Activated B cell treated with CpG ODN at 0.5 μM for 24 hours (primary cell): Measurements from ENCODE around the gene MPL. TPM values are rescaled to one million over a fixed set of nuclear protein-coding genes. Genes with fewer than 3 reads are reported as not detected.
A peak's percentile ranks its signal among the peaks of the same experiment; 100 is the strongest.
"Not testable (repeated sequence)": the region's sequence is repeated elsewhere in the genome, so short reads cannot be mapped to it uniquely, and the experiment has no call there.

ENCODE experiments used
- ATAC-seq: fragments of 200-7000 bp; cut with Tn5 transposase; one replicate; pipeline ENCODE4 v1.10.0; 2021; ENCODE audit warnings: low read depth, mild to moderate bottlenecking, moderate library complexity
- CTCF ChIA-PET: fragments of 350-600 bp; sonication (Branson Sonifier 250); formaldehyde crosslinking; loops from one replicate; lab custom pipeline; 2021; ENCODE audit warnings: antibody characterized with exemption; lab: Charles Lee
- POLR2A ChIA-PET: fragments of 350-600 bp; sonication (Branson Sonifier 250); formaldehyde crosslinking; loops from one replicate; lab custom pipeline; 2021; ENCODE audit warnings: antibody characterized with exemption; lab: Charles Lee
- DNase-seq: peaks from one replicate; pipeline ENCODE4 v3.0.0; 2022
- H3K27ac Mint-ChIP-seq: one replicate; pipeline ENCODE4 v1.8.0; 2020; ENCODE audit warnings: mixed read lengths
- H3K27me3 Mint-ChIP-seq: one replicate; pipeline ENCODE4 v1.8.0; 2021; ENCODE audit warnings: mixed read lengths
- H3K36me3 Mint-ChIP-seq: one replicate; pipeline ENCODE4 v1.8.0; 2021; ENCODE audit warnings: low read depth, mixed read lengths
- H3K4me1 Mint-ChIP-seq: one replicate; pipeline ENCODE4 v1.8.0; 2021; ENCODE audit warnings: mixed read lengths
- H3K4me3 Mint-ChIP-seq: one replicate; pipeline ENCODE4 v1.8.0; 2020; ENCODE audit warnings: mild to moderate bottlenecking, mixed read lengths
- H3K9me3 Mint-ChIP-seq: one replicate; pipeline ENCODE4 v1.8.0; 2020; ENCODE audit warnings: mixed read lengths
- CTCF ChIP-seq: fragments of 200-600 bp; IDR thresholded peaks from one replicate; pipeline ENCODE4 v1.8.0; 2022; ENCODE audit warnings: antibody characterized with exemption, mild to moderate bottlenecking
- intact Hi-C: fragments of 100-400 bp; cut with micrococcal nuclease; formaldehyde crosslinking; loops from one replicate; pipeline ENCODE4 v1.15.1; 2024
- total RNA-seq: library from RNA; stranded (reverse); gene quantifications from 2 replicates; pipeline ENCODE4 v1.2.3, GENCODE V29; 2022

Gene MPL
- total RNA-seq, 1 donor from 2014 or later, result not detected

- Mint-ChIP-seq H3K27me3 (no peaks in the 10 kb centered on the region), H3K4me3 (peak within 1 kb of the TSS; percentile 99), H3K27ac (peak within 1 kb of the TSS; percentile 91), H3K4me1 (peaks cover 38% of the 10 kb centered on the region), H3K9me3 (no peaks in the 10 kb centered on the region), H3K36me3 (peaks cover 47% of the 10 kb centered on the region)
- DNase-seq (peak; percentile 90), ATAC-seq (peak; percentile 91)
- CTCF ChIA-PET, result interaction anchor here (1.3 to 3.5 kb wide), 5 partner anchors 21 to 163 kb away, joined by 3 to 12 read pairs (median 4); no protein-coding TSS in a partner anchor
- intact Hi-C loops, result loop anchor here (1.0 to 2.0 kb wide), 4 partner anchors 21 to 151 kb away; partner anchors contain the start of genes CDC20 and ELOVL1
- POLR2A ChIA-PET, result interaction anchor here (0.5 to 4.5 kb wide), 11 partner anchors 11 to 1132 kb away, joined by 3 to 76 read pairs (median 3); partner anchors contain the start of genes CDC20, ELOVL1 and KDM4A
- TF ChIP-seq CTCF, result no peak
These were observed 52.0 kb downstream of the MPL start, which contains the start of the genes MED8 and SZT2 for GRCh38 chr1:43389326-43390313. MED8 (minus strand) TSS chr1:43389800; CDS start chr1:43389764, 36 bp downstream. SZT2 (plus strand) TSS chr1:43389899; CDS start chr1:43389969, 70 bp downstream.

- H3K4me3 Mint-ChIP-seq, result no peak overlapping the region
- no peaks in the 10 kb centered on the region for H3K9me3 Mint-ChIP-seq
- ChIA-PET CTCF (no interaction called here), POLR2A (interaction anchor here (1.1 kb wide), 1 partner anchor 34 kb away, joined by 5 read pairs; the partner anchor contains the start of gene CDC20)
- H3K27ac Mint-ChIP-seq, result no peak overlapping the region
- no peak for TF ChIP-seq CTCF
- intact Hi-C loops, result no loop called here
- peaks cover 37% of the 10 kb centered on the region for H3K36me3 Mint-ChIP-seq
- no peaks in the 10 kb centered on the region for H3K27me3 Mint-ChIP-seq
- ATAC-seq, result no peak
- DNase-seq, result no peak
- H3K4me1 Mint-ChIP-seq, result peaks cover 43% of the 10 kb centered on the region
These were observed 55.1 kb downstream of the MPL start for GRCh38 chr1:43392702-43393101.

- peaks cover 28% of the 10 kb centered on the region for H3K36me3 Mint-ChIP-seq
- no peak for ATAC-seq
- no peaks in the 10 kb centered on the region for H3K9me3 Mint-ChIP-seq
- no peaks in the 10 kb centered on the region for H3K27me3 Mint-ChIP-seq
- H3K27ac Mint-ChIP-seq, result no peak overlapping the region
- ChIA-PET POLR2A (interaction anchor here (1.1 kb wide), 1 partner anchor 28 kb away, joined by 3 read pairs; the partner anchor contains the start of gene ELOVL1), CTCF (no interaction called here)
- no peak overlapping the region for H3K4me3 Mint-ChIP-seq
- no peak for DNase-seq
- H3K4me1 Mint-ChIP-seq, result peaks cover 17% of the 10 kb centered on the region
- intact Hi-C loops, result no loop called here
- TF ChIP-seq CTCF, result no peak
These were observed 57.9 kb downstream of the MPL start for GRCh38 chr1:43395523-43395922.

- DNase-seq (no peak), ATAC-seq (no peak)
- intact Hi-C loops, result no loop called here
- ChIA-PET POLR2A (interaction anchor here (1.1 kb wide), 1 partner anchor 28 kb away, joined by 3 read pairs; the partner anchor contains the start of gene ELOVL1), CTCF (no interaction called here)
- H3K4me3 Mint-ChIP-seq, result no peak overlapping the region
- no peak for TF ChIP-seq CTCF
- H3K9me3 Mint-ChIP-seq, result no peaks in the 10 kb centered on the region
- no peak overlapping the region for H3K27ac Mint-ChIP-seq
- H3K27me3 Mint-ChIP-seq, result no peaks in the 10 kb centered on the region
- H3K36me3 Mint-ChIP-seq, result peaks cover 29% of the 10 kb centered on the region
- H3K4me1 Mint-ChIP-seq, result peaks cover 13% of the 10 kb centered on the region
These were observed 58.4 kb downstream of the MPL start for GRCh38 chr1:43396059-43396458.

- Mint-ChIP-seq H3K9me3 (no peaks in the 10 kb centered on the region), H3K36me3 (peaks cover 41% of the 10 kb centered on the region), H3K4me1 (peaks cover 10% of the 10 kb centered on the region), H3K4me3 (no peak overlapping the region), H3K27ac (no peak overlapping the region), H3K27me3 (no peaks in the 10 kb centered on the region)
- ATAC-seq (no peak), DNase-seq (no peak)
- POLR2A ChIA-PET, result no interaction called here
- no peak for TF ChIP-seq CTCF
- CTCF ChIA-PET, result no interaction called here
- intact Hi-C loops, result no loop called here
These were observed 60.6 kb downstream of the MPL start for GRCh38 chr1:43398227-43398626.

GRCh38 chr1:43400441-43400840 is 62.8 kb downstream of the MPL start:
- H3K4me3 Mint-ChIP-seq, result not testable (repeated sequence)

More at GRCh38 chr1:43400441-43400840, 62.8 kb downstream of the MPL start:
- DNase-seq, H3K4me1 Mint-ChIP-seq, H3K27ac Mint-ChIP-seq, H3K9me3 Mint-ChIP-seq, POLR2A ChIA-PET, intact Hi-C loops, ATAC-seq, H3K27me3 Mint-ChIP-seq: not testable (repeated sequence)
- CTCF ChIA-PET, result interaction anchor here (0.7 to 0.8 kb wide), 2 partner anchors 14 to 173 kb away, joined by 3 read pairs; no protein-coding TSS in a partner anchor
- peaks cover 50% of the 10 kb centered on the region for H3K36me3 Mint-ChIP-seq
